ACHN (cell line): ENCODE measurements around the gene ZSCAN20.

Source experiments
- DNase-seq: peaks from one replicate; pipeline ENCODE4 v3.0.0-alpha.2; 2015
- in situ Hi-C: cut with HindIII; loops from 2 replicates; pipeline ENCODE4 v1.10.0; 2017; ENCODE audit warnings: low sequenced_read_pairs, low pct_ligation_motif_present, low pct_unique_long_range_greater_than_20kb

The ZSCAN20 gene

GRCh38 chr1:33516428-33516827 lies 44.0 kb downstream of the ZSCAN20 start:
- DNase-seq: no peak
- in situ Hi-C loops: no loop called here

DNA sequence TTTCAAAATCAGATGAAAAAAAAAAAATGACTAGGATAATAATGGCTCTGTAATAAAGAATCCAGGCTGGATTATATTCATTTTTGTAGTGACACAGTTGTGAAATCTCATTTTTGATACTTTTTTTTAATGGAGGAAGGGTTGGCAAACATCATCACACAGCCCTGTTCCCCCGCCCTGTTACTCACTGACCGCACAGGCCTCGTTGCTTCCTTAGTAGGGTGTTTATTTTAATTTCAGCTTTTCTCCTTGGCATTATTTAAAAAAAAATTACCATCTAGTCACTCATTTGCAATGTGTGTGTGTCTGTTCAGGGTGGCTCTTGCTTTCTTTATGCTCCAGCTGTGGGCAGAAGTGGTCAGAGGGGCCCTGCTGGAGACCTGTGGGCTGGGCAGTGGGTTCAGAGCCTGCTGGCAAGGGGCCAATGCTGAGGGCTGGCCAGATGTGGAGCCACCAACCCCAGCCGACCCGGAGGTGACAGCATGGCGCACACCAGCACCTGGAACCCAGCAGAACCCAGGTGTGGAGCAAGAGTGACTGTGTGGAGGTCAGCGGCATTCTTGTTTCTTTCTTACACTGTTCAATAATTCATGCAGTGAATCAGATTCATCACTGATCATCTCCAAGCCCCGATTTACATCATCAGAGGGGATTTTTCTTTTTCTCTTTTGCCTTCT lies 44.6 kb downstream of the ZSCAN20 start:
- DNase-seq: no peak
- in situ Hi-C loops: no loop called here

DNA sequence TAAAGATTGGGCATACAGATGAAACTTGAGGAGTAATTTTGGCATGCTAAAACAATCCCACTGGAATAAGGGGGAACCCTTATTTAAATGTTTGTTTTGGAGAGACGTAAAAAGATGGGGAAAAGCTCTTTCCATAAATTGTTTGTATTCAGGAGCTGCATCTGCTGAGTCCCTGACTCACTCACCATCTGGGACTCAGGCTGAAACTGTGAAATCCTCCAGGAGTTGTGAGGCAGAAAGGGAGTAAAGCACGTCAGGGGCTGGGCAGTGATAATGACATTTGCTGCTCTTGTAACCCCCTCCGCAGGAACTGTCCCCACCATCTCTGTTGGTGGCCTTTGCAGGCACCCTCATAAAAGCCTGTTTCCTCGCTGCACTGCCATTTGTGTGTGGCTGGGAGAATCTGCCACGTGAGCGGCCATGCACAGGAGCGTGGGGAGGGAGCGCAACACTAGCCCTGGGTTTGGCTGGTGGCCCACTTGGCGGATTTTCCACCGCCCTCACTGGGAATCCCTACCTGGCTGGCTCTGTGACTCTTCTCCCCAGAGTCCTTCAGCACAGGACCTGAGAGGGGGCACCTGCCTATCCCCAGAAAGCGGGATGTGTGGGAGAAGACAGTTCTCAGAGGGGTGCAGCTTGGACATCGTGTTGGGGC lies 45.3 kb downstream of the ZSCAN20 start:
- no peak for DNase-seq

DNA sequence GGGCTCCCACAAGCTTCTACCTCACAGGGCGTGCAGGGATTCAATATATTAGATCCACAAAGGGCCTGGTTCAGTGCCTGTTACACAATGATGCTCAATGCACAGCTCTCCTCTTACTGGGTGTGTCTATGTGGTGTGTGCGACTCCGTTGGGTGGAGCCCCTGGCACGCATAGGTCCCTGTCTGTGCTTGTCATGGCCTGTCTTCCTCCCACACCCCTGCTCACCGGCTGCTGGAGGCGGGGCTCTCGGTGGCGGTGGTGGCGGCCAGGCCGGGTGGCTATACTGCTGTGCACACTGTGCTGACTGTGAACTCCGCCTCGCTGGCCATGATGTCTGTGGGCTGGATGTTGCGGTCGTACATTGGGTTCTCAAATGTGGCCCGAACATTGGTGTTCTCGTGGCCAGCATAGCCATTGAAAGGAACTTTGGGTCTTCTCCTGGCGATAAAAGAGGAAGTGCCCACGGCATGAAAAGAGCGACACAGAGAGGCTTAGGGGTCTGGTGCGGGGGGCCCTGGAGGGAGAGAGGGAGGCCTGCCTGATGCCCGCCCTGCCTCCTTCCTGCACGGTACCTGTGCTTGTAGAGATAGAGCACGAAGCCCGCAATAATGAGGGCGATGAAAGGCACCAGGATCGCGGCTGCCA lies 46.9 kb downstream of the ZSCAN20 start:
- DNase-seq: no peak
- in situ Hi-C loops: no loop called here

More for the DNA sequence above, 45.3 kb downstream of the ZSCAN20 start:
- in situ Hi-C loops: no loop called here

DNA sequence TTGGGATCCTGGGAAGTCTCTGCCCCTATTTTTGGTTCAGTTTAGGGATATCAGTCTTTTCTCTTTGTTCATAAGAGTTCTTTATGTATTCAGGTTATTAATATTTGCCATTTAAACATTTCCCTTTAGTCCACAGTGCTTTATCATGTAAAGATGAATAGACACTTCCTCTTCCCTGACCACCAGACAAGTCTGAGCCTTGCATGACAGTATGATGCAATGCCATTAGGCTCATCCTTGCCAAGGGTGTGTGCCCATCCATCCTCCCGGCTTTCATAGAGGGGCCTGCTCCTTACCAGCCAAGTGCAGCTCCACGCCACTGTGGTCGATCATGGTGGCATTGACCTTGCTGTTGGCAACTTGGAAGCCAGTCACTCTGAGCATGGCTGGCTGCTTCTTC lies 52.1 kb downstream of the ZSCAN20 start:
- DNase-seq: no peak
- in situ Hi-C loops: no loop called here

DNA sequence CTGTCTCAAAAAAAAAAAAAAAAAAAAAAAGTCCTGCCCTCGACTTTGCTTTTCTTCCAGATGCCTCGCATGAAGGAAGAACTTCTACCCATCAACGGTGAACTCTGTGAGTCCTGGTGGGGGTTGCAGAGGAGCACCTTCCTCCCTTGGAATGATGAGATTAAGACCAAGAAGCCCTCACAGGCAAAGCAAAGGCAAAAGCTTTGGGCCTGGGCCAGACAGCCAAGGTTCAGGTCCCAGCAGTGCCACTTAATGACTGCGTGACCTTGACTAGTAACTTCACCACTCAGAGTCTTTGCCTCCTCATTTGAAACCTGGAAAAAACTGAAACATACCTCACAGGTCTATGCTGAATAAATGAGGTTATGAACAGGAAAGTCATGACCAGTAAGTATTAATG lies 55.5 kb downstream of the ZSCAN20 start:
- no peak for DNase-seq
- in situ Hi-C loops: no loop called here

DNA sequence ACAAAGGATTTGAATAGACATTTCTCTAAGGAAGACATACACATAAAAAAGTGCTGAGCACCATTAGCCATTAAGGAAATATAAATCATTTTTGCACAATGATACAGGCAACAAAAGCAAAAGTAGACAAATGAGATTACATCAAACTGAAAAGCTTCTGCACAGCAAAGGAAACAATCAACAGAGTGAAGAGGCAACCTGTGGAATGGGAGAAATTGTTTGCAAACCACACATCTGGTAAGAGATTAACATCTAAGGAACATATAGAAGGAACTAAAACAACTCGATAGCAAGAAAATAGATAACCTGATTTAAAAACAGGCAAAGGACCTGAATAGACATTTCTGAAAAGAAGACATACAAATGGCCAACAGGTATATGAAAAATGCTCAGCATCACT lies 57.5 kb downstream of the ZSCAN20 start:
- DNase-seq: no peak
- in situ Hi-C loops: no loop called here

- no peak for DNase-seq
- in situ Hi-C loops: no loop called here
Observed at GRCh38 chr1:33532250-33532649, 59.8 kb downstream of the ZSCAN20 start.

DNA sequence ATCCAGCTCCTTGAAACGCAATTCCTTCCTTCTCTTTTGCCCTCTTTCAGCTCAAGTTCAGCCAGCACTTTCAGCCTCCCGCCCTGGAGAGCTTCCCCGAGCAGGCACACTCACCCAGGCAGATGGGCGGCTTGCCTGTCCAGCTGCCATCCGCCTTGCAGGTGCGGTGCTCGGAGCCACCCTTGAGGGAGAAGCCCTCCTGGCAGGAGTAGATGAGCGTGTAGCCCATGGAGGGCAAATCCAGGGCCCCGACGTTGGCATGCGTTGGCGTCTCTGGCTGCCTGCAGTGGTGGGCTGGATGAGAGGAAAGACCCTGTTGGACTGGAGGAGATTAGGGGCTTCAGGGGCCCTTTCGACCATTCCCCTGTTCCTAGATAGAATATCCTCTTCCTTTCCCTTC lies 60.5 kb downstream of the ZSCAN20 start:
- in situ Hi-C loops: no loop called here
- no peak for DNase-seq

DNA sequence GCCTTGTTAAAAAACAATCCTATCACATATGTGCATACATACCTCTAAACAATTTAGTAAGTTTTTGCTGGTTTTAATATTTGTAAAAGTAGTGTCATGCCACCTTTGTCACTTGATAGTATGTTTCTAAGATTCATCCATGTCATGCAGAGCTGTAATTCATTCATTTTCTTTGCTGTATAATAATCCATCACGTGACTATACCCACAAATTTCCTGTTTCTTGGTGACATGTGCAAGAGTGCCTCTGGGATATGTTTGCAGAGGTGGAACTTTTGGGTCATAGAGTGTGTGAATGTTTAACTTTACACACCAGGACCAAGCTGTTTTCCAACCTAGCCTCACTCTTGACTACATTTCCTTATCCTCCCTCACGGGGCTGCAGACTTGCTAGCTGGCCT lies 62.9 kb downstream of the ZSCAN20 start:
- in situ Hi-C loops: no loop called here
- no peak for DNase-seq

DNA sequence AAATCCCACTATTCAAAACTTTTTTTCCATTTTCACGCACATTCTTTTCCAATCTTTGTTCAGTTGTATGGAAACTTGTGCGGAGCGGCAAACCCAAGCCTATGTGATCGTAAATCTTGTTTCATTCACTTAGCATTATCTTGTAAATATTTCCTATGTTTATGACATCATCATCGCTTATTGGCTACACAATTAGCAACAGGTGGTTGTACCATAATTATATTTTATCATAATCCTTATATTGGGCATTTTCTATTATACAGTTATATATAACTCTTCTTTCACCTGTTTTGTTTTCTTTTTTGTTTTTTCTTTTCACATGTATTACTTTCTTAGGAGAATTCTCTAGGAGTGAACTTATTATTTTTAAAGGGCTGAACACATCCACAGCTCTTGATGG lies 65.4 kb downstream of the ZSCAN20 start:
- no peak for DNase-seq
- in situ Hi-C loops: no loop called here

GRCh38 chr1:33541966-33542365 lies 69.5 kb downstream of the ZSCAN20 start:
- in situ Hi-C loops: no loop called here
- no peak for DNase-seq
